NCI-H187 (cell line): Measurements from ENCODE around the gene SMIM9.

ENCODE experiments used
- DNase-seq, 2 experiments: peaks; one replicate each; lab custom pipeline; 2025; lab: John Stamatoyannopoulos, UW

The SMIM9 gene

DNA sequence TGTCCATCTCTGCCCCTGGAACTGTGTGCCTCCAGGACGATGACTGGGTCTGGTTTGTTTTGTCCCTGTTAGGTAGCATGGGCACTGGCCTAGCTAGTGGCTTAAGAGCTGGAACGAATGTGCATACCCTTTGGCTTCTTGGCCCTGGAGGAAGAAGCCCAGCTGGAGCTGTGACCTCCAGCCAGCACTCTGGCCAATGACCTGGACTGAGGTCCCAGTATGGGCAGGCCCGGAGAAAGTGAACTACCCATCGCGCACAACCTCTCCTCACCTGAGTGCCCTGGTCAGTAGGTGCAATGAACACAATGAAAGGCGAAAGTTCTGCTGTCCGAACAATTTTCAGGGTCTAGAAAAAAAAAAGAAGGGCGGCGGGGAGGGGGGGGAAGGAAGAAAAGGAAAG is 53.5 kb downstream of the SMIM9 start:
- no peak for DNase-seq

DNA sequence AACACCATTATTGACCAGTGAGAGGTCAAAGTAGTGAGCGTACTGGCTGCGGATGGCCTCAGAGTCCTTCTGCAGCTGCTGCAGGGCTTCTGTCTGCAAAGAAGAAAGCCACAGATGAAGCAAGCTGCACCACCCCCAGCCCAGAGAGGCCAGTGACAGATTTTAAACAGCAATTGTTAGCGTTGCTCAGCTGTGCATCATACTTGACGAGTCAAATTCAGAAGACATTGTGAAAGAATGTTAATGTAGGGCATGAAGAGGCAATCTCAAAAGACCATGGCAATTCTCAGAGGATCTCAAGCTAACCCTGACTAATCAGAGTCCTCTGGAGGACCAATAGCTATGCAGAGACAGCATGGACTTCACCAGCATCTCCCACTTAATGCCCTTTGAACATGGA is 55.2 kb downstream of the SMIM9 start:
- no peak for DNase-seq

DNA sequence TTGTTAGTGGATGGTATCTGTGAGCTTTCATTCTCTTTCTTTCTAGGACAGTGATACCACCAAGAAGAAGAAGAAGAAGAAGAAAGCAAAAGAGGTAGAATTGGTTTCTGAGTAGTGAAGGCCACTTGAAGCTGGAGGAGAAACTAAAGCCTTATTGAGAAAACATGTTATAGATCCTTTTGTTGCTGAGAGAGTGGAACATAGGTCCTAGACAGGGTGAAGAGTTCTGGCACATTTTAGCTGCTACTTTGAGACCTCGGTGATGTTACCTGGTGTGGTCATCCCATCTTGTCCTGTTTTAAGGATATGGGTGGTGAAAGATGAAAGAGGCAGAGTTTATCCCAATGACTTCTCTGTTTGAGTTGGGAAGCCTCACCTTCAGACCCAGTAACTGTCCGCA is 57.7 kb downstream of the SMIM9 start:
- no peak for DNase-seq

DNA sequence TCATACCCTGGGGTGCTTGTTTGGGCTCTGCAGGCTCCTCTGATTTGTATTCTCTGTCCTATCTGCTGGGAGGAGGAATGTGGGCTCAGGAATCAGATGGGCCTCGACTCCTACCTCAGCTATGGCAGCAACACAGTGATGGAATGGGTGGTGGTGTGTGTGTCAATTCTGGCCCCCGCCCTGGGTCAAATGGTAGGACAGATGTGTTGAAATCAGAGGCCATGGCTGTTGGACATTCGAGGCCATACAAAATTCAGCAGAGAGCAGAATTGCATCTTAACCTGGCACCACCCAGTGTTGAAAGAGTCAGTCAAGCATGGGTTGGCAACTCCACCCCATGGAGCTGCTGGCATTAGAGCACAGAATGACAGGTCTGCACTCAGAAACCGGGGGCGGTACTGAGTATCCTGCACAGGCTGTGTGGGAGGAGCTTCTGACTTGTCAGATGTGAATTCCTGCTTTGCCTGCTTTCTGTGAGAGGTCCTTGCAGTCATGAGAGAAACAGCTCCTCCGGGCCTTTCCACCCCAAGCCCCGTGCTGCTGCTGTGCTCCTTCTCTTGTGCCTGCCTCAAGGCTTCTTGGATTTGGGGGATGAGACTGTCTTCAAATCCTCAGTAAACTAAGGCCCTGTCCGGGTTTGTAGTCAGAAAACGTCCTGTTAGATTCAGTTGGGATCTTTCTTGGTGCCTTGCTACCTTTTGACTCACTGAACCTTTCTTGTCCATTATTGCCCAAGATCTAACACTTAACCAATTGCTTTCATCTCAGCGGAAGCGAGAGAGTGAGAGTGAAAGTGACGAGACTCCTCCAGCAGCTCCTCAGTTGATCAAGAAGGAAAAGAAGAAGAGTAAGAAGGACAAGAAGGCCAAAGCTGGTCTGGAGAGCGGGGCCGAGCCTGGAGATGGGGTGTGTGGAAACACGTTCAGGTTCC is 58.8 kb downstream of the SMIM9 start:
- DNase-seq: no peak

DNA sequence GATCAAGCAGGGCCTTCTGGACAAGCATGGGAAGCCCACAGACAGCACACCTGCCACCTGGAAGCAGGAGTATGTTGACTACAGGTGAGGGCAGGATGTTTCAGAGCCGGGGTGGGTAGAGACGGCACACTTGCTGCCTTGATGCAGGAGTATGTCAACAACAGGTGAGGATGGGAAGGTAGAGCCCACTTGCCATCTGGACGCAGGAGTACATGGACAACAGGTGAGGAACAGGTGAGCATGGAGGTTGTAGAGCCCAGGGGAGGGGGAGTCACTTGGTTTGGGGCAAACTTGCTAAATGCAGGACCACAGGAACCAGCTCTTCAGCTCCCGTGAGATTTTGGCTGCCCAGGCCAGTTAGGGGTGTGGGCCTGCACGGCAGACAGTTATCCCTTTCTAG is 59.8 kb downstream of the SMIM9 start:
- no peak for DNase-seq
